IPS-NIHi11 (cell line): ENCODE results near the gene MFNG.

ENCODE experiments used
- DNase-seq: peaks from one replicate; pipeline ENCODE4 v3.0.0; 2012; ENCODE audit warnings: mixed read lengths, low spot score

The MFNG gene

GRCh38 chr22:37445501-37445900 is 40.7 kb downstream of the MFNG start:
- no peak for DNase-seq

DNA sequence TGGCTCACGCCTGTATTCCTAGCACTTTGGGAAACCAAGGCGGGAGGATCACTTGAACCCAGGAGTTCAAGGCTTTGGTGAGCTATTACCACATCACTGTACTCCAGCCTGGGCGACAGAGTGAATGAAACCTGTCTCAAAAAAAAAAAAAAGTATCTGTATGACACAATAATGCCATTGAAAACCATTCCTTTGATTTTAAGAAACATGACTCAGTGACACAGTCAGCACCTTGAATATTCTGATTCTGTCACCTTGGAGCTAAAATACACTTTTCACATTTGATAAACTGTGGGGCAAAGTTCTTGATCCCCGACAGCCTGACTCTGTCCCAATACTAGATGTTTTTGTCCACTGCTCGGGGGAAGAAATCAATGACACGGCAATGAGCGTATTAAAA is 42.2 kb downstream of the MFNG start:
- no peak for DNase-seq

DNA sequence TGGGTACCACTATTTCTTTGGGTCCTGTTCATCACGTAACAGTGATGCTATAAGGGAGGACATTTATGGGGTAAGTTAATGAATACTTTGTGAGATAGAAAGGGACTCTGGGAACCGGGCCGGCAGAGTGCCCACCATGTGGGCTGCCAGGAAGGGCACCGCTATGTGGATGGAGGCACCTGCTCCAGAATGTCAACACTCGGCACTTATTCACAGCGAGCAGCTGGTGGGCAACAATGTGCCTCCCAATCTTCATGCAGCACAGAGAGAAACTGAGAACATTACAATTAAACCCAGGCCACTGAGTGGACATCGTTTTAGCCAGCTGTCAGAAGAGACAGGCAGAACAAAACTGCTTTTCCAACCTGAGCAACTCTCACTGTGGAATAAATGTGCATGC is 43.1 kb downstream of the MFNG start:
- no peak for DNase-seq

DNA sequence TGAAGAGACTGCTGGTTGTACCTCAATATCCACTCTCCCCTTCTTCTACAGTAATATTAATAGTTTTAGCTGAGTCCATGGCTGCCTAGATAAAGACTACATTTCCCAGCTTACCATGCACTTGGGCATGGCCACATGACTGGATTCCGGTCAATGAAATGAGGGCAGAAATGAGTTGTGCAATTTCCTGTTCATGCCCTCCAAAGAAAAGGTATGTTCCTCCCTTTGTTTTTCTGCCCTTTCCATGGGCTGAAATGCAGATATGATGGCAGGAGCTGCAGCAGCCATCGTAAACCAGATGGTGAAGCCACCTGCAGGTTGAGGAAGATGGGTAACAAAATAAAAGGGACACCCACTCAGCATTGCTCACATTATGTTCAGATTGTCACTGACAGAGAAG is 43.6 kb downstream of the MFNG start:
- DNase-seq = no peak

DNA sequence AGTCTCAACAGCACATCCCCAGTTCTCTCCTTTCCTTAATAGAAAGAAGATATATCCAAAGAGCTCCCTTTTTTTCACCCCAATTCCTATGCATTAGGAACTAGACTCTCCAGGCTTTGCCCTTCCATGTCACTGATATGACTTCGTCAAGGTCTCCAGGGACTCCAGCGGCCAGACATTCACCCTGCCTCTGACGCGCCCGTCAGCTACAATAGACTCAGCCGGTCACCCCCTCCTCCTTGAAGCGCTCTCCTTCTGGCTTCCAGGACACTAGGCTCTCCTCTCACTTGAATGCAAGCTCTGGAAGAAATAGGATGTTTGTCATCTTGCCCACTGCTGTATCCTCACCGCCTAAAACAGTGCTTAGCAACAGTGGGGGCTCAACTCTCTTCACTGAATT is 44.0 kb downstream of the MFNG start:
- no peak for DNase-seq

DNA sequence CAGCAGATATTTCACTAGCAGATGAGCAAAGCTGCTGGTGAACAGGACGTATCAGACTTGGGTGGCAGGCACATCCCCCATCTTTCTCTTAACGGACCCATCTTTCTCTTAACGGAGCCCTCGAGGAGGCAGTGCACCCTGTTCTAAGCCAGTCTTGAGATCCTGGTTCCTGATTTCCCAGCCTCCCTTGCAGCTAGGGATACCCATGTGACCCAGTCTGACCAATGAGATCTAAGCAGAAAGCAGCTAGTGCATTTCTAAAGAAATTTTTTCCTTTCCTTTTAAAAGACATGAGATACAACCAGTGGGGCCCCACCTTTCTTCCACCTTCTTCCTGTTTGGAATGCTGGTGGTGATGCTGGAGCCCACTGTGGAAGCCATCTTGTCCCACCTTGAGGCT is 45.3 kb downstream of the MFNG start:
- no peak for DNase-seq

DNA sequence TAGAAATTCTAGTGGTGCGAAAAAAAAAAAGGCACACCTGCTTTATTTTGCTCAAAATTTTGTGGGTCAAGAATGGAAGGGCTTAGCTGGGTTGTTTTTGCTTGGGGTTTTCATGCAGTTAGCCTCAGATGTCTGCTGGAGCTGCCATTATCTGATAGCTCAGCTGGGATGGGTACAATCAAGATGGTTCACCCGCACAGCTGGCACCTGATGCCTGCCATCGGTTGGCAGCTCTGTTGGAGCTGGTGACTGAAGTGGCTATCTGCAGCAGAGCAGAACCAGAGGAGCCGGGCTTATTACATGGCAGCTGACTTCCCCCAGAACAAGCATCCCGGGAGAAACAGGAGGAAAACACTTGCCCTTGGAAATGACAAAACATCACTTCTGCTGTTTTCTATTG is 46.8 kb downstream of the MFNG start:
- DNase-seq = no peak

- DNase-seq = no peak
Measured at GRCh38 chr22:37435970-37436603, 50.1 kb downstream of the MFNG start.

DNA sequence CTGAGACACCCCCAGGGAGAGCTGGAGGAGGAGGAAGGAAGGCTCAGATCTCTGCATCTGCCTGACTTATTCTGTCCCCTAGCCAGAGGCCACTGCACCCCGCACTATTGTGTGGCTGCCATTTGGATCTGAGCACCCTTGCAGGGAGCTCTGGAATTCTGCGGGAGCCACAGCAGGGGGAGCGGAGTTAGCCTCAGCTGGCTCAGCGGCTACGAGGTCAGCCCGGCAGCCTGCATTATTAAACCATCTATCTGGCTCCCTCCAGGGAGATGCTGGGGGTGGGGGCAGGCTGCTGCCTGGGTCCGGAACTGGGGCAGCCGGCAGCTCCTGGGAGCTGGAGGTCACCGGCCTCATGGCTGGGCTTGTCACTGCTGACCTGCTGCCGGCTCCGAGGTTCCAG is 52.4 kb downstream of the MFNG start:
- DNase-seq = no peak

DNA sequence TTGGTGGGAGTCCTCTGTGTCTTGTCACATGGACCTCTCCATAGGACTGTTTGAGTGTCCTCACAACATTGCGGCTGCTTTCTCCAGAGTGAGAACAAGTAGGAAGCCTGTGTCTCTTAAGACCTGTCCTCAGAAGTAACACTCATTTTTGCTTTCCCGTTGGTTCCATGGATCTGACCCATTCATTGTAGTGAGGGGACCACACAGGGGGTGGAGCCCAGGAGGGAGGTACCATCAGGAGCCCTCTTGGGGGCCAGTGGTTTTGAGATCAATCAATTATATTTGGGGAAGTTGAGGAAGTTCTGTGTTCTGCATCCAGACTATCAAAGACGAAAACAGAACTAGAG is 53.5 kb downstream of the MFNG start:
- DNase-seq = no peak

GRCh38 chr22:37431801-37432707 is 54.1 kb downstream of the MFNG start:
- DNase-seq = no peak

DNA sequence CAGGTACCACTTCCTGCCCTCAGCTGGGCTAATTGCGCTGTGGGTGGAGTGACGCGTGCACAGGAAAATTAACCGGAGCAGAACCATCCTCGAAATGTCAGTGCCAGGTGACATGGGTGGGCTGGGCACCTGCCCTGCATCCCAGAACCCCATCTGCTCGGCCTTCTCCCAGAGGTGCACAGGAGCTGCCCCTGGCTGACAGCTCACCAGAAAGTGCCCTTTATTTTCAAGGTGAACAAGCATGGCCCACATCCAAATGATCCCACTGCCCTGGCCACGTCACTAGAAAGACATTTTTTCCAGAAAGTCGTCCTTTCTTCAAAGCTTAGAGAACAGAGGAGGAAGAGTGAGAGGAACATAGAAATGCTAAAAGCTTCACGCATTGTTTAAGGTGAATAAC is 54.8 kb downstream of the MFNG start:
- no peak for DNase-seq

DNA sequence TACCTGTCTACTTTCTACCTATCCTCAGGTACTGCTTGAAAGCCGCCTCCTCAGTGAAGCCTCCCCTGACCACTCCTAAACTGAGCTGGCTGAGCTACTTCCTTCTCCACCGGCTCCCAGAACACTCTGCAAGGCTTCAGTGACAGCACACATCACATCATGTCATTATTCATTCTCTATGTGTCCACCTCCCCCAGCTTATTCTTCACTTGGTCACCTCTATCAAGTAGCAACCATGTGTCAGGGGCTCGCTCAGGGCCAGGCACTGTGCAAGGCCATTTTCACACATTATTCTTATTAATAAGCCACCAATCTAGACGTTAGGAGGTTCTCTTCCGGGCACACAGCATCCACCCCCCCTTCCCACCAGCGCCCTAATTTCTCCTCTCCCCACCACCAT is 55.2 kb downstream of the MFNG start:
- no peak for DNase-seq

DNA sequence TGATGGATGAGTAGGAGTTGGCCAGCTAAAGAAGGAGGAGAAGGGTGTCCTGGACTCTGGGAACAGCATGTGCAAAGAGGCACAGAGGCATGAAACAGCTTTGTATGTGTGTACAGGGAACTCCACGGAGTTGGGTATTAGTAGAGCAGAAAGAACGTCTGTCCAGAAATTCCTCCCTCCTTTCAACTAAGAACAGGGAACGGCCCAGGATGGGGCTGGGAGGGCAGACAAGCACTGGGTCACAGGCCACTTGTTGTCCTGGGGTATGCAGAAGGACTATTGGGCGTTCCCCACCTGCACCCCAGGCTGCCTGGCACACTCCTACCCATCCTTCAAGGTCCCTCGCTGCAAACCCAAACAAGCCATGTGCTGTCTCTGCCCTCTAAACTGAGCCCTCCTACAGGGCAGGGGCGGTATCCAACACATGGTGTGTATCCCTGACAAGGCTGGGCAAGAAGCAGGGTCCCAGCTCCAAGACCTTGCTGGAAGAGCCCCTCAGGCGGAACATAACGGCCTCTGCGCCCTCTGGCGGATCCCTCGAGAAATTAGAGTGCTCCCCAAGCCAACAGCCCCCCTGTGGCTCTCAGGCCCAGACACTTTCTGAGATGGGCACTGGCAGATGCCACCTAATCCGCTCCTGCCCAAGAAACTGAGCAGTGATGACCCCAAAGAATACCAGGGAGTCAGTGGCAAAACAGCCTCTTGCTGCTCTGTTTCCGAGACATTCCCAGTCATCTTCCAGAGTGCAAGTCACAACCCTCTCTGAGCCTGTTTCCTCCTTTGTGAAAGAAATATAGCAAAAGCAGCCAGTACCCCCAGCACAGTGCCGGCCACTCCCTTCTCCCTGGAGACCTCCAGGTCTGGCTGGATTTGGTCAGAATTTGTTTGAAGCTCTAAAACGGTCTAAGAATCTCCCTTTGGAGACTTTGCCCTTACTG is 57.3 kb downstream of the MFNG start:
- peak; percentile 86 for DNase-seq

GRCh38 chr22:37427711-37428635 is 58.2 kb downstream of the MFNG start:
- DNase-seq = no peak

GRCh38 chr22:37427135-37427710 is 59.0 kb downstream of the MFNG start, which contains the start of gene ELFN2:
Gene ELFN2 (minus strand): TSS chr22:37427479. CDS start chr22:37375534, 51,945 bp downstream.
- DNase-seq = peak; percentile 73

DNA sequence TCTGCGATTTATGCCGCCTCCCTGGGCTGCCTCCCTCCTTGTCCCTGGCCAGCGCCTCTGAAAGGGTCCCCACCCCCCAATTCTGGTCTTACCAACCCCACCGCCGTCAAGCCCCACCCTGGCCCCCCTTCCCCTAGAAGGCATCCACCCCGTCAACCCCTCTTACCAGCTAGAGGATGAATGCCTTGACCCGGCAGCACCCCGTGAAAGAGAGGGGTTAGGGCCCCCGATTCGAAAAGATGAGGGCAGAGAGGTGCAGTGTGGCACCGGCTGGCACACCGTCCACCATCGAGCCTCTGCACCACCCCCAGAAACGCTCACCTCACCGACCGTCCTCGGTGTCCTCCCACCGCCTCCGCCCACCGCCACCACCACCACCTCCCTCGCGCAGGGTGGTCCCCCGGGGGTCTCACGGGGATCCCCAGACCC is 59.5 kb downstream of the MFNG start:
- no peak for DNase-seq

DNA sequence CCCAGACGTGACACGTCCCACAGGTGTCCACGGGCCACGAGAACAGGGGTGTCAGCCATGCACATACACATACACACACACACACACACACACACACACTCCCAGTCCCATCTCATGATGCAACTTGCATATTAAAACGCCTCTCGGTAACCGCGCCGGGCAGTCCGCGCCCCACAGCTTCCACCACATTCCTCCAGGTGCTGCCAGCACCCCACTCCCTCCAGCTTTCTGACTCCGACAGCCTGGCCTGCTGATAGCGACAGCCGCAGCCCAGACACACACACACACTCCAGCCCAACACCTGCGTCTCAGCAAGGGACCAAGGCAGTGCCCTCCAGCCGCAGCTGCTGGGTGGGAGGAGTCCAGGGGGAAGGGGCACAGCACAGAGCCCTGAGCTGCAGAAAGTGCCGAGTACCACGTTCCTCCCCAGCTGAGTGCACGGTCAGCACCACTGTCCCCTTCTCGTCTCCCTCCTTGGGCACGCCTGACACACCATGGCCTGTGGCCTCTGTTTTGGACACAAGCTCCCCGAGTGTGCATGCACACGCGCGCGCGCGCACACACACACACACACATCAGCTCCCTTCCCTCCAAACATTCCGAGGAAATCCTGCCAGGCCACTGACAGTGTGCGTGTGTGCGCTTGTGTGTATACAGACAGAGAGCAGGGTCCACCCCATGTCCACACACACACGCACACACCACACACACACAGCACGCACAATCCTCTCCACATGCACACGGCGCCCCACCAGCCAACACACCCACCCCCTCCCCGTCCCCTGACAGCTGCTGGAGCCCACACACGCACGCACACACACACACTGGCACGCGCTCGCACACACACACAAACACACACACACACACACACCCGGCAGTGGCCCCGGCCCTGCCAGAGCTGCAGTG is 60.1 kb downstream of the MFNG start:
- peak; percentile 67 for DNase-seq

DNA sequence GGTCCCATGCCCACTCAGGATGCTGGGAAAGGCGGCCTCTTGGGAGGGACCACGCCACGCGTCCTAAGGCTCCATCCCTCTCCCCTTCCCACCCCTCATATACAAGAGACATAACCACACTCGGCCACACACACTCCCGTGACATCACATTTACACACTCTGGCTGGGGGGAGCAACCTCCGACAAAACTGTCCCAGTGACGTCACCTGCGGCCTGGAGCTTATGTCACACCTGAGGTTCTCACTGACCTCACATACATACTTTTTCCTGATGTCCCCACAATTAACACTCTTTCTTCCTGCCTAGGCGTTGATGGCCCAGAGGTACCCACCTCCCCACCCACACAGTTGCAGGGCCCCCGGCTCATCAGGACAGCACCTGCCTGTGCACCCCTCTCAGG is 60.8 kb downstream of the MFNG start:
- no peak for DNase-seq

DNA sequence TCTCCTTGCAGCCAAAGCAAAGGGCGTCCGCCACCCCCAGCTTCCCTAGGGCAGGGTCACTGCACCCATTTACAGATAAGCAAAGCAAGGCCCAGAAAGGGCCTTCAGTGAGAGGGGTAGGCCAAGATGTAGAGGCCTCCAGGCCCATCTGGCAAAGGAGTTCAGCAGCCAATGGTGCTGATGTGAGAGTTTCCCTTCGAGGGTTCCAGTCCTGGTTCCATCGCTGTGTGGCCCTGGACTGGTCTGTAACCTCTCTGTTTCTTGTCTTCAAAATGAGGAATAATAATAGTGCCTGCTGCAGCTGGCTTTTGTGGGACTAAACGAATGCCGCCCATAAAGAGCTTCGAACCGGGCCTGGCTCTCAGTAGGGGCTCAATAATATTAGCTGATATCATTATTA is 62.9 kb downstream of the MFNG start:
- DNase-seq = no peak
